Adrenal gland (tissue), 5 donors: ENCODE measurements around the gene DHRS1.

Source experiments
- CTCF ChIP-seq, 6 experiments: fragments of 450-650 bp in 4 of 6; fragments of 200-600 bp in 2 of 6; sonication (generic) in 1 of 6; IDR thresholded peaks; 1 replicate in 5 of 6; 2 replicates in 1 of 6; pipeline versions ENCODE4 v1.5.1 to v1.8.0; 2016 to 2021; ENCODE audit warnings: antibody characterized with exemption in 6 of 6, mild to moderate bottlenecking in 2 of 6, moderate library complexity in 1 of 6
- POLR2A ChIP-seq, 2 donors: fragments of 450-650 bp; IDR thresholded peaks; one replicate each; pipeline ENCODE4 v1.6.1; 2017; ENCODE audit warnings: antibody characterized with exemption in 2 of 2, mild to moderate bottlenecking in 2 of 2, moderate library complexity in 1 of 2
- donor health status: DM: no; HTN: no; CAD: no.

GRCh38 chr14:24263848-24264247 lies 35.7 kb downstream of the DHRS1 start:
- TF ChIP-seq CTCF (IDR thresholded peaks at IDR 0.05) (no peak), POLR2A (IDR thresholded peaks at IDR 0.05) (no peak)
